K562 (cell line): ENCODE data around the gene C2CD2L. TPM values are rescaled to one million over a fixed set of nuclear protein-coding genes. Genes with fewer than 3 reads are reported as not detected.

ENCODE experiments used
- DIDO1 ChIP-seq: fragments of 450-650 bp; IDR thresholded peaks from 2 replicates; pipeline ENCODE4 v1.6.1; 2016; ENCODE audit warnings: low read depth, missing biosample characterization, missing genetic modification characterization
- ELF1 ChIP-seq: fragments of 200-800 bp; sonication (Bioruptor generic); IDR thresholded peaks from 2 replicates; pipeline ENCODE4 v1.6.1; 2016; ENCODE audit warnings: missing genetic modification characterization, missing compliant biosample characterization
- ETV1 ChIP-seq: fragments of 450-650 bp; conservative IDR thresholded peaks from 2 replicates; pipeline ENCODE4 v1.6.1; 2016; ENCODE audit warnings: missing genetic modification characterization, control low read depth, low read depth, missing compliant biosample characterization
- JUN ChIP-seq, 2 experiments: sonication (generic) in 1 of 2; formaldehyde crosslinking in 1 of 2; IDR thresholded peaks; 2 replicates each; pipeline versions ENCODE4 v1.6.1 to v1.8.0; 2012 to 2022; ENCODE audit warnings: borderline replicate concordance in 2 of 2, mild to moderate bottlenecking in 2 of 2, improper control_type of control experiment in 1 of 2, low read depth in 1 of 2, low read length in 1 of 2, missing genetic modification reagents in 1 of 2
- RBBP5 ChIP-seq: fragments of 200-600 bp; sonication (generic); IDR thresholded peaks from 2 replicates; pipeline ENCODE4 v1.6.1; 2012; ENCODE audit warnings: borderline replicate concordance, mild to moderate bottlenecking, low read length, control low read depth, inconsistent platforms; ENCODE audit not compliant: insufficient read depth, poor library complexity, severe bottlenecking
- RBM22 ChIP-seq: fragments of 200-400 bp; formaldehyde crosslinking; IDR thresholded peaks from 2 replicates; pipeline ENCODE4 v1.6.1; 2018; ENCODE audit warnings: low read length, low read depth; ENCODE audit not compliant: poor library complexity, severe bottlenecking
- SNRNP70 ChIP-seq: fragments of 200-400 bp; formaldehyde crosslinking; optimal IDR thresholded peaks from 2 replicates; pipeline ENCODE3; 2017; ENCODE audit warnings: low read depth, low read length
- SRSF3 ChIP-seq: fragments of 200-400 bp; formaldehyde crosslinking; IDR thresholded peaks from 2 replicates; pipeline ENCODE4 v1.6.1; 2016; ENCODE audit warnings: mild to moderate bottlenecking, low read length, moderate library complexity; ENCODE audit not compliant: insufficient read depth
- TAF7 ChIP-seq: fragments of 450-650 bp; IDR thresholded peaks from 2 replicates; pipeline ENCODE4 v1.6.1; 2016; ENCODE audit warnings: missing genetic modification characterization, missing compliant biosample characterization
- TCF7L2 ChIP-seq: fragments of 150-350 bp; IDR thresholded peaks from 2 replicates; pipeline ENCODE4 v1.6.1; 2016; ENCODE audit warnings: low read depth, mild to moderate bottlenecking, low read length, moderate library complexity
- TGIF2 ChIP-seq: sonication (generic); formaldehyde crosslinking; IDR thresholded peaks from 2 replicates; pipeline ENCODE4 v1.8.1; 2022; ENCODE audit warnings: mild to moderate bottlenecking, missing genetic modification reagents, moderate library complexity
- YY1 ChIP-seq, 3 experiments: IDR thresholded peaks; 2 replicates each; pipeline ENCODE4 v1.6.1; 2011; ENCODE audit warnings: low read length in 2 of 3, mild to moderate bottlenecking in 2 of 3, moderate library complexity in 2 of 3, borderline replicate concordance in 1 of 3, control low read depth in 1 of 3, low read depth in 1 of 3; ENCODE audit not compliant: insufficient read depth in 3 of 3, insufficient replicate concordance in 2 of 3, control insufficient read depth in 1 of 3, insufficient read length in 1 of 3; ENCODE audit errors: extremely low read depth in 1 of 3
- ZBTB7A ChIP-seq: IDR thresholded peaks from 2 replicates; pipeline ENCODE4 v1.6.1; 2011; ENCODE audit warnings: low read depth, mild to moderate bottlenecking, low read length, moderate library complexity, borderline replicate concordance; ENCODE audit not compliant: control insufficient read depth
- ZKSCAN1 ChIP-seq: fragments of 150-350 bp; IDR thresholded peaks from 2 replicates; pipeline ENCODE4 v1.6.1; 2016; ENCODE audit warnings: low read depth, low read length
- ZKSCAN8 ChIP-seq: fragments of 200-800 bp; sonication (Bioruptor generic); IDR thresholded peaks from 2 replicates; pipeline ENCODE4 v1.6.1; 2016; ENCODE audit warnings: missing genetic modification characterization, missing compliant biosample characterization
- ZNF12 ChIP-seq: sonication (generic); formaldehyde crosslinking; IDR thresholded peaks from 2 replicates; pipeline ENCODE4 v1.4.0; 2020; ENCODE audit warnings: mild to moderate bottlenecking, missing genetic modification reagents
- ZNF165 ChIP-seq: fragments of 250-450 bp; sonication (Bioruptor Pico); IDR thresholded peaks from 2 replicates; pipeline ENCODE4 v1.4.0; 2020; ENCODE audit warnings: borderline replicate concordance
- polyA plus RNA-seq, 8 experiments: library from polyadenylated mRNA; depleted of rRNA in 4 of 8; stranded (reverse) in 5 of 8; unstranded in 3 of 8; fragments of >200 nt; fragmentation: Nextera tagmentation in 2 of 8; fragmentation: Illumina TruSeq in 1 of 8; extraction: Ambion mirVana in 2 of 8; extraction: Trizol in 1 of 8; gene quantifications; 2 replicates each; pipeline versions ENCODE4 v1.2.1 to v1.2.3, GENCODE V29; 2011 to 2014; ENCODE audit warnings: inconsistent platforms in 1 of 8, missing spikeins in 1 of 8
- total RNA-seq, 7 experiments: library from RNA; depleted of rRNA in 6 of 7; stranded (reverse); fragments of >200 nt in 6 of 7; fragmentation: Illumina TruSeq in 2 of 7; extraction: Trizol in 2 of 7; gene quantifications; 2 replicates each; pipeline versions ENCODE4 v1.2.1 to v1.2.3, GENCODE V29; 2011 to 2021; ENCODE audit warnings: low replicate concordance in 1 of 7
- TF ChIP-seq, protein P1 (sequence below), 2 experiments: fragments of 450-650 bp; IDR thresholded peaks; 2 replicates each; pipeline ENCODE4 v1.6.1; 2016
- TF ChIP-seq, protein P2 (sequence below): sonication (generic); formaldehyde crosslinking; IDR thresholded peaks from 2 replicates; pipeline ENCODE4 v1.8.0; 2022; ENCODE audit warnings: mild to moderate bottlenecking, low read depth, missing genetic modification reagents
- TF ChIP-seq, protein P3 (sequence below): fragments of 200-800 bp; sonication (Bioruptor generic); IDR thresholded peaks from 2 replicates; pipeline ENCODE4 v1.6.1; 2017; ENCODE audit warnings: missing genetic modification characterization, missing compliant biosample characterization

Gene C2CD2L
- total and polyA plus RNA-seq, 9 of the 15 experiments (the other 6 are each of a cell fraction or from before 2014, with no cell fraction given), result 0.66 to 41.2 (median 14.8) TPM

DNA sequence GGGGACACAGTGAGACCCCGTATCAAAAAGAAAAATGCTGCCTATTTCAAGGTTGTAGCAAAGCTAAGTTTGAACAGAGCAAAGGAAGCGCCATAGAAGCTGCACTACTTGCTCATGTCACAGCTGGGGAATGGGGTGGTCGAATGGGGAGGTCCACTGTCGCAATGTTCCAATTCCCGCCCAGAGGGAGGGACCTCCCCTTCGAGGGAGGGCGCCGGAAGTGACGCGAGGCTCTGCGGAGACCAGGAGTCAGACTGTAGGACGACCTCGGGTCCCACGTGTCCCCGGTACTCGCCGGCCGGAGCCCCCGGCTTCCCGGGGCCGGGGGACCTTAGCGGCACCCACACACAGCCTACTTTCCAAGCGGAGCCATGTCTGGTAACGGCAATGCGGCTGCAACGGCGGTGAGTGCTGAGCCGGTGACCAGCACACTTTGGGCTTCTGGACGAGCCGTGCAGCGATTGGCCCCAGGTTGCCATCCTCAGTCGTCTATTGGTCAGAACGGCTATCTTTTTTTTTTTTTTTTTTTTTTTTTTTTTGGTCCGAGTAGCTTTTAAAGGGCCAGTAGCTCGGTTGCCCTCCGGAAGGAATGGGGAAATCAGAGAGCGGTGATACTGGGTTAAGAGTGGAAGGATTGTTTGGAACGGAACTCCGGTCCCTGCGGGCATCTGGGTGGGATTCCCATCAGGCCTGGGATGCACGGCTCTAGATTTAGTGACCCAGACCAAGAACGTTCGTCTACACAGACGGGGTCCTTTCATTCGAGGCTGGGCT lies 22.3 kb upstream of the C2CD2L start, which contains the start of gene HMBS (continued):
- TF ChIP-seq ZBTB7A, result no peak
- no peak for TF ChIP-seq DIDO1
- no peak for TF ChIP-seq SRSF3
- TF ChIP-seq TAF7 (tag), result peak; percentile 40
- no peak for TF ChIP-seq ZNF165
- TF ChIP-seq SNRNP70, result no peak
- peak; percentile 48; the same call in 1 of the 2 replicates for TF ChIP-seq ZKSCAN8 (CRISPR knock-in tag)
- TF ChIP-seq, protein P1, sequence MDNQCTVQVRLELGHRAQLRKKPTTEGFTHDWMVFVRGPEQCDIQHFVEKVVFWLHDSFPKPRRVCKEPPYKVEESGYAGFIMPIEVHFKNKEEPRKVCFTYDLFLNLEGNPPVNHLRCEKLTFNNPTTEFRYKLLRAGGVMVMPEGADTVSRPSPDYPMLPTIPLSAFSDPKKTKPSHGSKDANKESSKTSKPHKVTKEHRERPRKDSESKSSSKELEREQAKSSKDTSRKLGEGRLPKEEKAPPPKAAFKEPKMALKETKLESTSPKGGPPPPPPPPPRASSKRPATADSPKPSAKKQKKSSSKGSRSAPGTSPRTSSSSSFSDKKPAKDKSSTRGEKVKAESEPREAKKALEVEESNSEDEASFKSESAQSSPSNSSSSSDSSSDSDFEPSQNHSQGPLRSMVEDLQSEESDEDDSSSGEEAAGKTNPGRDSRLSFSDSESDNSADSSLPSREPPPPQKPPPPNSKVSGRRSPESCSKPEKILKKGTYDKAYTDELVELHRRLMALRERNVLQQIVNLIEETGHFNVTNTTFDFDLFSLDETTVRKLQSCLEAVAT (IDR thresholded peaks at IDR 0.05), result 0 out of 4 replicates have a peak, but pooled peaks of 1 of the 2 experiments have one; percentile 27
- TF ChIP-seq JUN (IDR thresholded peaks at IDR 0.05; ENCODE audit: borderline replicate concordance, low read depth, low read length), result peak; percentile 30; the same call in 1 of the 2 replicates
- no peak for TF ChIP-seq JUN (CRISPR knock-in tag; IDR thresholded peaks at IDR 0.05; ENCODE audit: borderline replicate concordance)
- TF ChIP-seq, protein P2, sequence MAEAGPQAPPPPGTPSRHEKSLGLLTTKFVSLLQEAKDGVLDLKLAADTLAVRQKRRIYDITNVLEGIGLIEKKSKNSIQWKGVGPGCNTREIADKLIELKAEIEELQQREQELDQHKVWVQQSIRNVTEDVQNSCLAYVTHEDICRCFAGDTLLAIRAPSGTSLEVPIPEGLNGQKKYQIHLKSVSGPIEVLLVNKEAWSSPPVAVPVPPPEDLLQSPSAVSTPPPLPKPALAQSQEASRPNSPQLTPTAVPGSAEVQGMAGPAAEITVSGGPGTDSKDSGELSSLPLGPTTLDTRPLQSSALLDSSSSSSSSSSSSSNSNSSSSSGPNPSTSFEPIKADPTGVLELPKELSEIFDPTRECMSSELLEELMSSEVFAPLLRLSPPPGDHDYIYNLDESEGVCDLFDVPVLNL, result peak; percentile 80; the same call in 1 of the 2 replicates
- no peak for TF ChIP-seq ZNF12 (CRISPR knock-in tag)
- no peak for TF ChIP-seq TGIF2 (CRISPR knock-in tag)
- TF ChIP-seq YY1 (IDR thresholded peaks at IDR 0.05; ENCODE audit: borderline replicate concordance in 1 of 3, control insufficient read depth in 1 of 3, extremely low read depth in 1 of 3, insufficient read depth in 3 of 3, insufficient read length in 1 of 3, insufficient replicate concordance in 2 of 3, low read depth in 1 of 3, low read length in 2 of 3), result peak in 2 of 3 experiments; percentile 21 to 71
- no peak for TF ChIP-seq TCF7L2
- no peak for TF ChIP-seq RBM22
- no peak for TF ChIP-seq ZKSCAN1
- peak; percentile 82 for TF ChIP-seq ETV1 (tag)
- TF ChIP-seq RBBP5, result peak; percentile 86
- TF ChIP-seq ELF1 (tag), result peak; percentile 56; the same call in 1 of the 2 replicates
- TF ChIP-seq, protein P3, sequence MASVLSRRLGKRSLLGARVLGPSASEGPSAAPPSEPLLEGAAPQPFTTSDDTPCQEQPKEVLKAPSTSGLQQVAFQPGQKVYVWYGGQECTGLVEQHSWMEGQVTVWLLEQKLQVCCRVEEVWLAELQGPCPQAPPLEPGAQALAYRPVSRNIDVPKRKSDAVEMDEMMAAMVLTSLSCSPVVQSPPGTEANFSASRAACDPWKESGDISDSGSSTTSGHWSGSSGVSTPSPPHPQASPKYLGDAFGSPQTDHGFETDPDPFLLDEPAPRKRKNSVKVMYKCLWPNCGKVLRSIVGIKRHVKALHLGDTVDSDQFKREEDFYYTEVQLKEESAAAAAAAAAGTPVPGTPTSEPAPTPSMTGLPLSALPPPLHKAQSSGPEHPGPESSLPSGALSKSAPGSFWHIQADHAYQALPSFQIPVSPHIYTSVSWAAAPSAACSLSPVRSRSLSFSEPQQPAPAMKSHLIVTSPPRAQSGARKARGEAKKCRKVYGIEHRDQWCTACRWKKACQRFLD (CRISPR knock-in tag), result 0 out of 2 replicates have a peak, but pooled peaks have one; percentile 52
